ENCODE results near the gene DOCK2.
"Not testable (repeated sequence)": the region's sequence is repeated elsewhere in the genome, so short reads cannot be mapped to it uniquely, and the experiment has no call there.

DOCK2 gene

GRCh38 chr5:169764018-169764378 lies 126.9 kb downstream of the DOCK2 start:
- ATAC-seq (ENCODE audit: low read depth) (no peak), DNase-seq (ENCODE audit: low spot score) (no peak)
- no peaks in the 10 kb centered on the region for H3K36me3 ChIP-seq (ENCODE audit: low read depth)
- H3K27me3 ChIP-seq (ENCODE audit: insufficient read depth, poor library complexity, severe bottlenecking): no peaks in the 10 kb centered on the region
- H3K27ac ChIP-seq (ENCODE audit: poor library complexity, severe bottlenecking): no peak overlapping the region
- no peaks in the 10 kb centered on the region for H3K9me3 ChIP-seq (ENCODE audit: severe bottlenecking)
- H3K4me1 ChIP-seq (ENCODE audit: insufficient read depth, poor library complexity, severe bottlenecking): peaks cover 7% of the 10 kb centered on the region
- H3K4me3 ChIP-seq (ENCODE audit: severe bottlenecking): no peak overlapping the region
- TF ChIP-seq, protein P1, sequence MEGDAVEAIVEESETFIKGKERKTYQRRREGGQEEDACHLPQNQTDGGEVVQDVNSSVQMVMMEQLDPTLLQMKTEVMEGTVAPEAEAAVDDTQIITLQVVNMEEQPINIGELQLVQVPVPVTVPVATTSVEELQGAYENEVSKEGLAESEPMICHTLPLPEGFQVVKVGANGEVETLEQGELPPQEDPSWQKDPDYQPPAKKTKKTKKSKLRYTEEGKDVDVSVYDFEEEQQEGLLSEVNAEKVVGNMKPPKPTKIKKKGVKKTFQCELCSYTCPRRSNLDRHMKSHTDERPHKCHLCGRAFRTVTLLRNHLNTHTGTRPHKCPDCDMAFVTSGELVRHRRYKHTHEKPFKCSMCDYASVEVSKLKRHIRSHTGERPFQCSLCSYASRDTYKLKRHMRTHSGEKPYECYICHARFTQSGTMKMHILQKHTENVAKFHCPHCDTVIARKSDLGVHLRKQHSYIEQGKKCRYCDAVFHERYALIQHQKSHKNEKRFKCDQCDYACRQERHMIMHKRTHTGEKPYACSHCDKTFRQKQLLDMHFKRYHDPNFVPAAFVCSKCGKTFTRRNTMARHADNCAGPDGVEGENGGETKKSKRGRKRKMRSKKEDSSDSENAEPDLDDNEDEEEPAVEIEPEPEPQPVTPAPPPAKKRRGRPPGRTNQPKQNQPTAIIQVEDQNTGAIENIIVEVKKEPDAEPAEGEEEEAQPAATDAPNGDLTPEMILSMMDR (IDR thresholded peaks at IDR 0.05; ENCODE audit: poor library complexity, severe bottlenecking): no peak

GRCh38 chr5:169765176-169765996 lies 128.3 kb downstream of the DOCK2 start:
- H3K9me3 ChIP-seq (ENCODE audit: severe bottlenecking): no peaks in the 10 kb centered on the region
- no peaks in the 10 kb centered on the region for H3K27me3 ChIP-seq (ENCODE audit: insufficient read depth, poor library complexity, severe bottlenecking)
- no peak overlapping the region for H3K4me3 ChIP-seq (ENCODE audit: severe bottlenecking)
- TF ChIP-seq, protein P1 (IDR thresholded peaks at IDR 0.05; ENCODE audit: poor library complexity, severe bottlenecking): no peak
- H3K27ac ChIP-seq (ENCODE audit: poor library complexity, severe bottlenecking): no peak overlapping the region
- peak; percentile 68 for ATAC-seq (ENCODE audit: low read depth)
- H3K36me3 ChIP-seq (ENCODE audit: low read depth): no peaks in the 10 kb centered on the region
- peaks cover 7% of the 10 kb centered on the region for H3K4me1 ChIP-seq (ENCODE audit: insufficient read depth, poor library complexity, severe bottlenecking)
- no peak for DNase-seq (ENCODE audit: low spot score)

DNA sequence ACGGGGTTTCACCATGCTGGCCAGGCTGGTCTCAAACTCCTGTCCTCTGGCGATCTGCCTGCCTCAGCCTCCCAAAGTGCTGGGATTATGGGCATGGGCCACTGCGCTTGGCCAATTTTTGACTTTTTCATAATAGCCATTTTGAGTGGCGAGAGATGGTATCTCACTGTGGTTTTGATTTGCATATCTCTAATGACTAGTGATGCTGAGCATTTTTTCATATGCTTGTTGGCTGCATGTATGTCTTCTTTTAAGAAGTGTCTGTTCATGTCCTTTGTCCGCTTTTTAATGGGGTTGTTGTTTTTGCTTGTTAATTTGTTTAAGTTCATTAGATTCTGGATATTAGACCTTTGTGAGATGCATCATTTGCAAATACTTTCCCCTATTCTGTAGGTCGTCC lies 129.9 kb downstream of the DOCK2 start:
- H3K27me3 ChIP-seq (ENCODE audit: insufficient read depth, poor library complexity, severe bottlenecking); H3K4me1 ChIP-seq (ENCODE audit: insufficient read depth, poor library complexity, severe bottlenecking); H3K4me3 ChIP-seq (ENCODE audit: severe bottlenecking); H3K27ac ChIP-seq (ENCODE audit: poor library complexity, severe bottlenecking); H3K36me3 ChIP-seq (ENCODE audit: low read depth); H3K9me3 ChIP-seq (ENCODE audit: severe bottlenecking); ATAC-seq (ENCODE audit: low read depth); DNase-seq (ENCODE audit: low spot score): not testable (repeated sequence)

DNA sequence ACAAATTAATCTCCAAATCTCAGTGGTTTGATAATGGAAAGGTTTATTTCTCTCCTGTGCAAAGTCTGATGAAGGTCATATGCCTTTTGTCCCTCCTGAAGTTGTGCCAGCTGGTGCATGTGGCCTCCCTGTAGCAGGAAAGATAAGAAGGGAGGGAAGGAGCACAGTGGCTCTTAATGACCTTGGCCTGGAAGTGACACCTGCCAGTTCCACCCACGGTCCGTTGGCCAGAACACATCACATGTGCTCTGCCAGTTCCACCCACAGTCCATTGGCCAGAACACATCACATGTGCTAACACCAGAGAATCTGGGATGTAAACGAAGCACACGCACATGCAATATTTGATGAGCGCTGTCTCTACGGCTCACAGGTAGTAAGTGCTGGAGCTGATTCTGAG lies 130.9 kb downstream of the DOCK2 start:
- no peak for DNase-seq (ENCODE audit: low spot score)
- Histone ChIP-seq H3K36me3 (ENCODE audit: low read depth) (no peaks in the 10 kb centered on the region), H3K27ac (ENCODE audit: poor library complexity, severe bottlenecking) (no peak overlapping the region), H3K4me1 (ENCODE audit: insufficient read depth, poor library complexity, severe bottlenecking) (peaks cover 7% of the 10 kb centered on the region), H3K9me3 (ENCODE audit: severe bottlenecking) (no peaks in the 10 kb centered on the region), H3K4me3 (ENCODE audit: severe bottlenecking) (no peak overlapping the region), H3K27me3 (ENCODE audit: insufficient read depth, poor library complexity, severe bottlenecking) (no peaks in the 10 kb centered on the region)
- no peak for ATAC-seq (ENCODE audit: low read depth)
- TF ChIP-seq, protein P1 (IDR thresholded peaks at IDR 0.05; ENCODE audit: poor library complexity, severe bottlenecking): no peak

DNA sequence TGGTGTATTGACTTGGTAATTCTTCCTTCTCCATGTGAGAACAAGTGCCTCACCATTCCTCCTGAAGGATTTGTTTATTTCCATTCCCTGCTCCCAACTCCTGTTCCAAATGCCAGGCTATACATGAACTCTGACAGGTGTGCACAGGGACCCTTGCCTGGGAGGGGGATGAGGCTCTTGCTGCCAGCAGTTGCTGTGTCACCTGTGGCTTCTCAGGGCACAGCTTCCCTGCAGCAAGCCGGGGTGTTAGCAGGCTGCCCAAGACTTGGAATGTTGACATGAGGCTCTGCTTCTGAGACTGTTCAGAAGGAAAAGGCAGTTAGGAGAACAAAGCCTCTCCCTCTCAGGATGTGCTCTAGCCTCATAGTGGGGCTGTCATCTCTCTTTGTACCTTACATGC lies 131.3 kb downstream of the DOCK2 start:
- Histone ChIP-seq H3K27me3 (ENCODE audit: insufficient read depth, poor library complexity, severe bottlenecking) (no peaks in the 10 kb centered on the region), H3K36me3 (ENCODE audit: low read depth) (no peaks in the 10 kb centered on the region), H3K27ac (ENCODE audit: poor library complexity, severe bottlenecking) (no peak overlapping the region), H3K4me1 (ENCODE audit: insufficient read depth, poor library complexity, severe bottlenecking) (peaks cover 7% of the 10 kb centered on the region), H3K9me3 (ENCODE audit: severe bottlenecking) (no peaks in the 10 kb centered on the region), H3K4me3 (ENCODE audit: severe bottlenecking) (no peak overlapping the region)
- 0 out of 3 replicates have a peak, but pooled peaks have one; percentile 17 for ATAC-seq (ENCODE audit: low read depth)
- TF ChIP-seq, protein P1 (IDR thresholded peaks at IDR 0.05; ENCODE audit: poor library complexity, severe bottlenecking): no peak
- no peak for DNase-seq (ENCODE audit: low spot score)
